HFFc6 (cell line): Measurements from ENCODE around the gene MLLT1. TPM values are rescaled to one million over a fixed set of nuclear protein-coding genes. Genes with fewer than 3 reads are reported as not detected.

ENCODE experiments used
- DNase-seq: peaks from one replicate; pipeline ENCODE4 v3.0.0-alpha.2; 2018
- H3K27ac Mint-ChIP-seq: 2 replicates; pipeline ENCODE4 v1.8.0; 2020; ENCODE audit warnings: mild to moderate bottlenecking, mixed read lengths
- H3K27me3 Mint-ChIP-seq: 2 replicates; pipeline ENCODE4 v1.8.0; 2021; ENCODE audit warnings: mild to moderate bottlenecking, moderate library complexity, mixed read lengths; ENCODE audit not compliant: insufficient read depth
- H3K36me3 Mint-ChIP-seq: 2 replicates; pipeline ENCODE4 v1.8.0; 2021; ENCODE audit warnings: low read depth, mixed read lengths
- H3K4me1 Mint-ChIP-seq: 2 replicates; pipeline ENCODE4 v1.8.0; 2020; ENCODE audit warnings: low read depth, mixed read lengths
- H3K4me3 Mint-ChIP-seq: 2 replicates; pipeline ENCODE4 v1.8.0; 2020; ENCODE audit warnings: mild to moderate bottlenecking, moderate library complexity, mixed read lengths
- H3K9me3 Mint-ChIP-seq: 2 replicates; pipeline ENCODE4 v1.8.0; 2020; ENCODE audit warnings: mild to moderate bottlenecking, mixed read lengths
- CTCF ChIP-seq: fragments of 200-600 bp; sonication (generic); IDR thresholded peaks from 2 replicates; pipeline ENCODE4 v1.5.0; 2021; ENCODE audit warnings: antibody characterized with exemption, mild to moderate bottlenecking
- total RNA-seq, 6 experiments: library from RNA; stranded (reverse); fragmentation: NEBNext Ultra II Directional; extraction: Animal tissue kit (Norgen Biotek cat#: 25700); gene quantifications; 2 replicates in 1 of 6; 3 replicates in 5 of 6; pipeline ENCODE4 v1.2.3, GENCODE V29; 2021

The MLLT1 gene
- total RNA-seq, 6 experiments from 2014 or later, result 54.6 to 69.4 (median 59.5) TPM

GRCh38 chr19:6261883-6262282 lies 17.9 kb downstream of the MLLT1 start:
- Mint-ChIP-seq H3K27me3 (no peaks in the 10 kb centered on the region; the same call in 1 of the 2 replicates), H3K4me1 (peaks cover 20% of the 10 kb centered on the region), H3K36me3 (peaks cover 22% of the 10 kb centered on the region), H3K9me3 (no peaks in the 10 kb centered on the region), H3K4me3 (no peak overlapping the region), H3K27ac (no peak overlapping the region)
- DNase-seq, result no peak
- TF ChIP-seq CTCF, result no peak

- no peaks in the 10 kb centered on the region for H3K9me3 Mint-ChIP-seq
- no peaks in the 10 kb centered on the region; the same call in 1 of the 2 replicates for H3K27me3 Mint-ChIP-seq
- no peak overlapping the region for H3K4me3 Mint-ChIP-seq
- H3K4me1 Mint-ChIP-seq, result peaks cover 20% of the 10 kb centered on the region
- no peak overlapping the region for H3K27ac Mint-ChIP-seq
- H3K36me3 Mint-ChIP-seq, result peaks cover 25% of the 10 kb centered on the region
- DNase-seq, result no peak
- peak; percentile 75 for TF ChIP-seq CTCF
These were observed 18.7 kb downstream of the MLLT1 start for GRCh38 chr19:6260912-6261650.

- no peak for TF ChIP-seq CTCF
- no peak overlapping the region for H3K4me3 Mint-ChIP-seq
- H3K36me3 Mint-ChIP-seq, result peaks cover 25% of the 10 kb centered on the region
- no peaks in the 10 kb centered on the region; the same call in 1 of the 2 replicates for H3K27me3 Mint-ChIP-seq
- no peak overlapping the region for H3K27ac Mint-ChIP-seq
- H3K4me1 Mint-ChIP-seq, result peaks cover 20% of the 10 kb centered on the region
- DNase-seq, result no peak
- no peaks in the 10 kb centered on the region for H3K9me3 Mint-ChIP-seq
These were observed 19.4 kb downstream of the MLLT1 start for GRCh38 chr19:6260376-6260775.

GRCh38 chr19:6259312-6259861 lies 20.4 kb downstream of the MLLT1 start:
- Mint-ChIP-seq H3K27ac (no peak overlapping the region), H3K27me3 (no peaks in the 10 kb centered on the region; the same call in 1 of the 2 replicates), H3K9me3 (no peaks in the 10 kb centered on the region), H3K4me3 (no peak overlapping the region), H3K4me1 (peaks cover 13% of the 10 kb centered on the region), H3K36me3 (peaks cover 31% of the 10 kb centered on the region)
- TF ChIP-seq CTCF, result no peak
- DNase-seq, result no peak

GRCh38 chr19:6258812-6259311 lies 20.9 kb downstream of the MLLT1 start:
- no peak for TF ChIP-seq CTCF
- Mint-ChIP-seq H3K27me3 (no peaks in the 10 kb centered on the region; the same call in 1 of the 2 replicates), H3K9me3 (no peaks in the 10 kb centered on the region), H3K4me3 (no peak overlapping the region), H3K27ac (no peak overlapping the region), H3K4me1 (peaks cover 8% of the 10 kb centered on the region), H3K36me3 (peaks cover 32% of the 10 kb centered on the region)
- no peak for DNase-seq
